ENCODE data around the gene RIMBP2.

- no peak for TF ChIP-seq EZH2 (IDR thresholded peaks at IDR 0.05; ENCODE audit: borderline replicate concordance, low read length)
- TF ChIP-seq CTCF (conservative IDR thresholded peaks at IDR 0.05 in 1 of 2, IDR thresholded peaks at IDR 0.05 in 1 of 2; ENCODE audit: extremely low read depth in 1 of 2, insufficient read depth in 1 of 2, low read depth in 1 of 2, low read length in 2 of 2) = no peak
Measured at GRCh38 chr12:130716969-130717366, 869 bp upstream of the RIMBP2 start.
